ENCODE data around the gene DPPA5. TPM values are rescaled to one million over a fixed set of nuclear protein-coding genes. Genes with fewer than 3 reads are reported as not detected.

DPPA5 gene
- total and polyA plus RNA-seq, 2 donors (not counting 3 experiments of a cell fraction or from before 2014, with no cell fraction given), result not detected

DNA sequence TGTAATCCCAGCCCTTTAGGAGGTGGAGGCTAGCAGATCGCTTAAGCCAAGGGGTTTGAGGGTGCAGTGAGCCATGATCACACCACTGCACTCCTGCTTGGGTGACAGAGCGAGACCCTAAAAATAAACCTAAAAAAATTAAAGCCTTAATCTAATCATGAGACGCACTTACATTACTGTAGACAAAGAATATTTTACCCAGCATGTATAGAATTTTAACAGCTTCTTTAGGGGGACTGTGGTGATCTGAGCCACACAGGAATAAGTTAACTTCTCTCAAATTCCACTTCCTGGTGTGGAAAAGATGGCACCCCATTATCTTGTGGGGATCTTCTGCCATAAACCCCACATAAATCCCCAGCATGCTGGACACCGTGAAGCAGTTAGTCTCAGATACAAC is 17.9 kb upstream of the DPPA5 start:
- no peak overlapping the region for H3K4me3 ChIP-seq (replicated peaks in 1 of 3; ENCODE audit: insufficient read depth in 1 of 3, low read depth in 1 of 3, low read length in 3 of 3)
- dilution Hi-C loops (cut with MboI; ENCODE audit: extremely low pct_ligation_motif_present, low sequenced_read_pairs) (no loop called here), intact Hi-C loops (cut with micrococcal nuclease) (no loop called here)
- H3K79me2 ChIP-seq (ENCODE audit: control insufficient read depth, insufficient read depth, low read length), result no peaks in the 10 kb centered on the region
- no peak overlapping the region for H3K27ac ChIP-seq (ENCODE audit: insufficient read depth, low read depth, low read length)
- H3K4me1 ChIP-seq (ENCODE audit: control insufficient read depth, extremely low read depth, insufficient read depth, low read length), result no peaks in the 10 kb centered on the region
- TF ChIP-seq FOS (IDR thresholded peaks at IDR 0.05; ENCODE audit: borderline replicate concordance, insufficient read depth, low read length) (no peak), MAX (IDR thresholded peaks at IDR 0.05; ENCODE audit: insufficient read depth, insufficient read length) (no peak), GATA2 (IDR thresholded peaks at IDR 0.05; ENCODE audit: insufficient read depth, insufficient read length, low read depth, low read length) (no peak), EZH2 (IDR thresholded peaks at IDR 0.05; ENCODE audit: borderline replicate concordance, low read depth, low read length, severe bottlenecking) (no peak), MYC (IDR thresholded peaks at IDR 0.05; ENCODE audit: low read depth, low read length) (no peak), JUN (IDR thresholded peaks at IDR 0.05; ENCODE audit: borderline replicate concordance, insufficient read depth, insufficient read length, low read depth) (no peak)
- TF ChIP-seq, protein P1, sequence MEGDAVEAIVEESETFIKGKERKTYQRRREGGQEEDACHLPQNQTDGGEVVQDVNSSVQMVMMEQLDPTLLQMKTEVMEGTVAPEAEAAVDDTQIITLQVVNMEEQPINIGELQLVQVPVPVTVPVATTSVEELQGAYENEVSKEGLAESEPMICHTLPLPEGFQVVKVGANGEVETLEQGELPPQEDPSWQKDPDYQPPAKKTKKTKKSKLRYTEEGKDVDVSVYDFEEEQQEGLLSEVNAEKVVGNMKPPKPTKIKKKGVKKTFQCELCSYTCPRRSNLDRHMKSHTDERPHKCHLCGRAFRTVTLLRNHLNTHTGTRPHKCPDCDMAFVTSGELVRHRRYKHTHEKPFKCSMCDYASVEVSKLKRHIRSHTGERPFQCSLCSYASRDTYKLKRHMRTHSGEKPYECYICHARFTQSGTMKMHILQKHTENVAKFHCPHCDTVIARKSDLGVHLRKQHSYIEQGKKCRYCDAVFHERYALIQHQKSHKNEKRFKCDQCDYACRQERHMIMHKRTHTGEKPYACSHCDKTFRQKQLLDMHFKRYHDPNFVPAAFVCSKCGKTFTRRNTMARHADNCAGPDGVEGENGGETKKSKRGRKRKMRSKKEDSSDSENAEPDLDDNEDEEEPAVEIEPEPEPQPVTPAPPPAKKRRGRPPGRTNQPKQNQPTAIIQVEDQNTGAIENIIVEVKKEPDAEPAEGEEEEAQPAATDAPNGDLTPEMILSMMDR (IDR thresholded peaks at IDR 0.05; ENCODE audit: extremely low read depth in 1 of 2, insufficient read depth in 1 of 2, low read depth in 1 of 2, low read length in 2 of 2), result no peak
- ChIA-PET CTCF (interaction anchor here (0.7 kb wide), 1 partner anchor 111 kb away, joined by 3 read pairs; no protein-coding TSS in a partner anchor), POLR2A (no interaction called here)
- H3K4me2 ChIP-seq (ENCODE audit: insufficient read depth, low read length), result no peak overlapping the region
- H3K36me3 ChIP-seq (ENCODE audit: control insufficient read depth in 2 of 2, extremely low read depth in 1 of 2, insufficient read depth in 2 of 2, low read length in 2 of 2), result no peaks in the 10 kb centered on the region
- H3K9ac ChIP-seq (replicated peaks; ENCODE audit: extremely low read depth, insufficient read depth, low read length), result no peak overlapping the region
- DNase-seq (ENCODE audit: low read depth, low spot score) (no peak), FAIRE-seq (no peak)
- no peaks in the 10 kb centered on the region for H3K9me3 ChIP-seq (replicated peaks; ENCODE audit: control insufficient read depth, insufficient read depth, low read length)
- H3K27me3 ChIP-seq (ENCODE audit: control insufficient read depth in 2 of 2, insufficient read depth in 2 of 2, low read length in 2 of 2), result no peaks in the 10 kb centered on the region
- no peaks in the 10 kb centered on the region for H4K20me1 ChIP-seq (replicated peaks; ENCODE audit: control insufficient read depth, extremely low read depth, insufficient read depth, low read length)
- BruUV-seq (replicated peaks), result no TSS peak
- no peaks in the 10 kb centered on the region for H3K9me1 ChIP-seq (replicated peaks; ENCODE audit: control insufficient read depth, extremely low read depth, insufficient read depth, low read length)
- no peak overlapping the region for H2AFZ ChIP-seq (ENCODE audit: low read depth, low read length)
